GM10248 (cell line): Measurements from ENCODE around the gene SYT3.
"Not testable (repeated sequence)": the region's sequence is repeated elsewhere in the genome, so short reads cannot be mapped to it uniquely, and the experiment has no call there.

Experiments used
- CTCF ChIA-PET: fragments of 300-600 bp; sonication (Branson Sonifier 250); formaldehyde crosslinking; extraction: SDS; loops from one replicate; lab custom pipeline; 2021; ENCODE audit warnings: antibody characterized with exemption; lab: Yijun Ruan, JAX
- POLR2A ChIA-PET: fragments of 350-650 bp; sonication (Branson Sonifier 250); formaldehyde crosslinking; extraction: SDS; loops from one replicate; lab custom pipeline; 2020; ENCODE audit warnings: antibody characterized with exemption; lab: Yijun Ruan, JAX
- DNase-seq: peaks from one replicate; pipeline ENCODE4 v3.0.0; 2012; ENCODE audit errors: extremely low spot score
- TF ChIP-seq, protein P1 (sequence below): IDR thresholded peaks from 2 replicates; pipeline ENCODE4 v1.5.1; 2012; ENCODE audit warnings: mild to moderate bottlenecking, low read depth; ENCODE audit errors: extremely low read depth, missing control alignments, control extremely low read depth

SYT3 gene

DNA sequence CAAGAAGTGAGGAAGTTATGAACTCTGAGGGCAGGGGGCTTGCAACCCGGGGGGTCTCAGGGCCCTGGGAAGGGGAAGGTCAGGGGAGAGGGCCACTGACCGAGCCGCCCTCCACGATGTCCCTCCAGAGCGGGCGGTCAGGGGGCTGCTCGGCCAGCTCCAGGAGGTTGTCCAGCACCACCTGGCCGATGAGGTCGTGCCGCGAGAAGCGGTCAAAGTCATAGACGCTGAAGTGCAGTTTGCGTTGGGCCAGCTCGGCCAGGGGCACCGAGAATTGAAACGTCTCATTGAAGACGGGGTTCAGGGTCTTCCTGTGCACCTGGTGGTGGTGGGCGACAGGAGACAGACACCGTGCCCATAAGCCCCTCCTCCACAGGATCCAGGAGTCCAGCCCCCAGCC lies 10.5 kb downstream of the SYT3 start:
- POLR2A ChIA-PET = no interaction called here
- TF ChIP-seq, protein P1, sequence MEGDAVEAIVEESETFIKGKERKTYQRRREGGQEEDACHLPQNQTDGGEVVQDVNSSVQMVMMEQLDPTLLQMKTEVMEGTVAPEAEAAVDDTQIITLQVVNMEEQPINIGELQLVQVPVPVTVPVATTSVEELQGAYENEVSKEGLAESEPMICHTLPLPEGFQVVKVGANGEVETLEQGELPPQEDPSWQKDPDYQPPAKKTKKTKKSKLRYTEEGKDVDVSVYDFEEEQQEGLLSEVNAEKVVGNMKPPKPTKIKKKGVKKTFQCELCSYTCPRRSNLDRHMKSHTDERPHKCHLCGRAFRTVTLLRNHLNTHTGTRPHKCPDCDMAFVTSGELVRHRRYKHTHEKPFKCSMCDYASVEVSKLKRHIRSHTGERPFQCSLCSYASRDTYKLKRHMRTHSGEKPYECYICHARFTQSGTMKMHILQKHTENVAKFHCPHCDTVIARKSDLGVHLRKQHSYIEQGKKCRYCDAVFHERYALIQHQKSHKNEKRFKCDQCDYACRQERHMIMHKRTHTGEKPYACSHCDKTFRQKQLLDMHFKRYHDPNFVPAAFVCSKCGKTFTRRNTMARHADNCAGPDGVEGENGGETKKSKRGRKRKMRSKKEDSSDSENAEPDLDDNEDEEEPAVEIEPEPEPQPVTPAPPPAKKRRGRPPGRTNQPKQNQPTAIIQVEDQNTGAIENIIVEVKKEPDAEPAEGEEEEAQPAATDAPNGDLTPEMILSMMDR = no peak
- DNase-seq = no peak
- CTCF ChIA-PET = interaction anchor here (1.1 kb wide), 1 partner anchor 73 kb away, joined by 5 read pairs; no protein-coding TSS in a partner anchor

DNA sequence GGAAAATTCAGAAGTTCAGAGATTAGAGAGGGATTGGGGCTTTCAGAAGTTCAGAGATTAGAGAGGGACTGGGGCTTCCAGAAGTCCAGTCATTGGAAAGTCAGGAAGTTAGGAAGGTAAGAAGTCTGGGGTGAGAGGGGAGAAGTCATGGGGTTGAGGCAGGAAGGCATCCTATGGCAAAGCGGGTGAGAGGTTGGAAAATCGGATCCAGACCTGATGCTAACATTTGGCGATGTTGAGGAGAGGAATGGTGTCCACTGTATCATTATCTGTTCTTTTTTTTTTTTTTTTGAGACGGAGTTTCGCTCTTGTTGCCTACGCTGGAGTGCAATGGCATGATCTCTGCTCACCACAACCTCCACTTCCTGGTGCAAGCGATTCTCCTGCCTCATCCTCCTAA lies 11.1 kb downstream of the SYT3 start:
- ChIA-PET CTCF (interaction anchor here (1.0 to 1.1 kb wide), 2 partner anchors 72 to 90 kb away, joined by 3 to 5 read pairs; no protein-coding TSS in a partner anchor), POLR2A (no interaction called here)
- TF ChIP-seq, protein P1 = no peak
- DNase-seq = no peak

DNA sequence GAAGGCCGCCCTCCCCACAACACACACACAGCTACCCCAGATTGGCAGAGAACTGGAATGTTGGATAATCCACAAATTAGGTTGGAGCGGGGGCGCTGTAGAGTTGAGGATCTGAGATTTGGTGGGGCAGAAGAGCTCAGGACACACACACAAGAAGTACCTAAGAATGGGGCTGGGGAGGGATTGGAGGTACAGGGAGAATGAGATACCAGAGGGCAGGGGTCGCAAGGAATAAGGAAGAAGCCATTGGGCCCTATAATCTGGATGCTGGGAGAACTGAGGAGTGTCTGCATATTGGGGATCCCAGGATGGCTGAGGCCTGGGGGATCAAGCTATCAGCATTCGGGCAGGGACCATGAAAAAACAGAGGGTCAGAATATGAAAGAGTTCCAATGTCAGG lies 11.5 kb downstream of the SYT3 start:
- ChIA-PET POLR2A (no interaction called here), CTCF (interaction anchor here (1.0 kb wide), 1 partner anchor 90 kb away, joined by 3 read pairs; no protein-coding TSS in a partner anchor)
- peak; percentile 7 for DNase-seq
- TF ChIP-seq, protein P1 = no peak

DNA sequence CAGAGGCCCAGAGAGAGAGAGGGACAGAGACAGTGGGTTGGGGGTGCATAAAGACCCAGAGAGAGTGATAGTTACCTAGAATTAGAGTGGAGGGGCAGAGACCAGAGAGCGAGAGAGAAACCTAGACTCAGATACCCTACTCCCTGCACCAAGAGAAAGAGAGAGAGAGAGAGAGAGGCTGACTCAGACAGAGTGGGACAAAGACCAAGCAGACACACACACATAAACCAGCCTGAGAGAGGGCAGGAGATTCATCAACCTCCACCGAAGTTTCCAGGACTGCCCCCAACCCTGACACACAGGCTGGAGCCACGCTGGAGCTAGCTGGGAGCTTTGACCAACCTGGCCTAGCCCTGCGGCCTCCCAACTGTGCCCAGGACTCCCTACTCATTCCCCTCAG lies 12.9 kb downstream of the SYT3 start:
- no peak for DNase-seq
- ChIA-PET CTCF (no interaction called here), POLR2A (no interaction called here)
- TF ChIP-seq, protein P1 = no peak

DNA sequence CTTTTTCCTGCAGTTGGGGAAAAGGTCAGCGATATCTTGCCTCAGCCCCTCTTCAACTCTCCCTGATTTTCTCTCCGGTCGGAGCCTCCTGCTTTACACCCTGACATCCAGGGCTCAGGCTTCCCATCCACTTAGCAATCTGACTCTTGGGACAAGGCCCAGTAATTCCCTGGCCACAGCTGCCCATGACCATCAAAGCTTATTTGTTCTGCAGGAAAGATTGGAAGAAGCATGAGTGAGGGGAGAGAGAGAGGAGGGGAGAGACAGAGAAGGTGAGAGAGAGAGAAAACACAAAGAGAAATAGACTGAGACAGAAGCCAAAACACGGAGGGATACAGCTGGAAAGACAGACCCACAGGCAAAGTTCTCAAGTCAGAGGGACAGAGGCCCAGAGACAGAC lies 13.7 kb downstream of the SYT3 start:
- ChIA-PET CTCF (no interaction called here), POLR2A (no interaction called here)
- TF ChIP-seq, protein P1 = no peak
- no peak for DNase-seq

DNA sequence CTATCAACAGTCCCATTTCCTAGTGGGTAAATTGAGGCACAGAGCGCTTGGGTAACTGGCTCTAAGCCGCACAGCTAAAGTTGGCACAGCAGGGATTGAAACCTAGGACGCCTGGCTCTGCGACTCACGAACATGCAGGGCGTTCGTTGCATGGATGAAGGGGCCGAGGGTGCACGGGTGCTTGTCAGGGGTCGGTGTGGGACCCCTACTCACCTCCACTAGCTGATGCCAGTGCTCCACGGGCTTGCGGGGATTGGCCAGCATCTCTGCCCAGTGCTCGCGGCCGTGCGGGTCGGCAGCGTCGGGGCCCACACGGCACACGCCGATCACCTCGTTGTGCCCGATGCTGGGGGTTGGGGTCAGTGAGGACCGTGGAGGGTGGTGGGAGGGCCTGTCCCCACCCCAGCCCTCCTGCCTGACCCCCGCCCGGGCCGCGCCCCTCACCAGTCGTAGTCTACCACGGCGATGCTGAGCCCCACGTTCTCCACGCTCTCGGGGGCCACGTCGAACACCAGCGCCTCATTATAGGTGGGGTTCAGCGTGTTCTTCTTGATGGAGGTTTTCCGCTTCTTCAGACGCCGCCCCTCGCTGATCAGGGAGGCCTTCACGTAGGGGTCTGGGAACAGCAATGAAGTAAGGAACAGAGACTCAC lies 14.6 kb downstream of the SYT3 start:
- CTCF ChIA-PET = no interaction called here
- TF ChIP-seq, protein P1 = no peak
- POLR2A ChIA-PET = no interaction called here
- DNase-seq = no peak

DNA sequence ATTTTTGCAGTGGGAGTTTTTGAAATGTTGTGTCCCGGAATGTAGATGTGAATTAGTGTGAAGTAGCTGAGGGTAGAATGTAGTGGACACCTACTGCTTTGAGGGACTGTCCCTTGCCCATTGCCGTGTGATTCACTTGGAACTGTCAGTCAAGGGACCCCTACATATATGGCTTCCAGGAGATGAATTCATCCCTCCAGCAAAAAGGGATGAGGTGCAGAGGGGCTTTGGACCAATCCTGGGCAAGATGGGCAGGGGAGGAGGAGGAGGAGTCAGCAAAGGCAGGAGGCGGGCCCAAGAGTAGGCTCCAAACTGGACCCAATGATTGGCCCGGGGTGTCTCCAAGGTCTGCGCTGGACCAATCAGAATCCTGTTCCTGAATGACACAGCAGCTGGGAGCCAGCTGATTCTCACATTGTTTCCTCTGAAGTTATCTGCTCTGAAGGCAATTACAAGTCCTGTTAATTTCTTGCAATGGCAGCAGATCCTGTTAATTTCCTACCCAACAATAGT lies 19.2 kb downstream of the SYT3 start:
- CTCF ChIA-PET, POLR2A ChIA-PET, DNase-seq: not testable (repeated sequence)

DNA sequence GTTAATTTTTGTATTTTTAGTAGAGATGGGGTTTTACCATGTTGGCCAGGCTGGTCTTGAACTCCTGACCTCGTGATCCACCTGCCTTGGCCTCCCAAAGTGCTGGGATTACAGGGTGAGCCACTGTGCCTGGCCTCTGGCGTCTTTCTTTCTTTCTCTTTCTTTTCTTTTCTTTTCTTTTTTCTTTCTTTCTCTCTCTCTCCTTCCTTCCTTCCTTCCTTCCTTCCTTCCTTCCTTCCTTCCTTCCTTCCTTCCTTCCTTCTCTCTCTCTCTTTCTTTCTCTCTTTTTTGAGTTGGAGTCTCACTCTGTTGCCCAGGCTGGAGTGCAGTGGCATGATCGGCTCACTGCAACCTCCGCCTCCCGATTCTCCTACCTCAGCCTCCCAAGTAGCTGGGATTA lies 20.5 kb downstream of the SYT3 start:
- POLR2A ChIA-PET, DNase-seq, CTCF ChIA-PET: not testable (repeated sequence)

DNA sequence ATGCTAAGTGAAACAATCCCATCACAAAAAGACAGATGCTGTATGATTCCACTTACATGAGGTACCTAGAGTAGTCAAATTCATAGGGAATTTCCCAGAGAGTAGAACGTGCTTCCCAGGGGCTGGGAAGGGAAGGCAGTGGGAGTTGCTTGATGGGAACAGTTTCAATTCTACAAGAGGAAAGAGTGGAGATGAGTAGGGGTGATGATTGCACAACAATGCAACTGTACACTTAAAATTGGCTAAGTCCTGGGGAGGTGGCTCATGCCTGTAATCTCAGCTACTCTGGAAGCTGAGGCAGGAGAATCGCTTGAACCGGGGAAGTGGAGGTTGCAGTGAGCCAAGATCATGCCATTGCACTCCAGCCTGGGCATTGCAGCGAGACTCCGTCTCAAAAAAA lies 21.3 kb downstream of the SYT3 start:
- CTCF ChIA-PET, DNase-seq, POLR2A ChIA-PET: not testable (repeated sequence)

DNA sequence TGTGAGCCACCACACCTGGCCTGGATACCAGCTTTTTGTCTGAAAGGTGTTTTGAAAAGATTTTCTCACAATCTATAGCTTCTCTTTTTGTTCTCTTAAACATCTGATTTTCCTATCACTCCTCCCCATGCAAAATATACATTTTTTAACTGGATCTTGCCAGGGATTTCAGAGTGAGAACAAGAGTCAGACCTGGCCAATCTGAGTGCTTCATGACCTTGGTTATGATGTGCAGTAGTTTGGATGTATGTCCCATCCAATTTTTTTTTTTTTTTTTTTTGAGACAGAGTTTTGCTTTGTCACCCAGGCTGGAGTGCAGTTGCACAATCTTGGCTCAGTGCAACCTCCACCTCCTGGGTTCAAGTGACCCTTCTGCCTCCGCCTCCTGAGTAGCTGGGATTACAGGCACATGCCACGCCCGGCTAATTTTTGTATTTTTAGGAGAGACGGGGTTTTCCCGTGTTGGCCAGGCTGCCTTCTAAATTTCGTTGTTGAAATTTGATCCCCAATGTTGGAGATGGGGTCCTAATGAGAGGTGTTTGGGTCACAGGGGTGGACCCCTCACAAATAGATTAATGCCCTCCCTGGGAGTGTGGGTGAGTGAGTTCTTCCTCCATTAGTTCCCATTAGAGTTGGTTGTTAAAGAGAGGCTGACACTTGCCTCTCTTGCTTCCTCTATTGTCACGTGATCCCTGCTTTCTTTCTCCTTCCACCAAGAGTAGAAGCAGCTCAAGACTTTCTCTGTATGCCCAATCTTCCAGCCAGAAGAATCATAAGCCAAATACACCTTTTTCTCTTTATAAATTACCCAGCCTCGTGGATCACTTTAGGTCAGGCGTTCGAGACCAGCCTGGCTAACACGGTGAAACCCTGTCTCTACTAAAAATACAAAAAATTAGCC lies 26.9 kb downstream of the SYT3 start:
- DNase-seq, POLR2A ChIA-PET, CTCF ChIA-PET: not testable (repeated sequence)
